ENCODE results near the gene TRDN.

DNA sequence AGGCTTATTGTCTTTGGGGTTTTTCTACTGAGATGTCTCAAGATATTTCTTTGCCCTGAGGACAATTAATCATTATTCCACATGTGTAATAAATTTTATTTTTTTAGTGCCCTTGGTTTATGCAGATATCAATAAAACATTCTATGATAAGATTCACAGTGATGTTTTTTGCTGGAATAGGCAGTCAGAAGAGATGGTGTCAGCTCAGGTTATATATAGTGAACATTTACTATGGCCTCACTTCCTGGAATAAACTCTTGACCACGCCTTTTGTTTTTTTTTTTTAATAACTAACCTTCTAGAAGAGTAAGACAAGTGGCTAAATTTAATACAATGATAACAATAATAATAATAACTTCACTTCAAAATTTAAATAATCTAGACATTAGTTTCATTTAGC lies 209.7 kb downstream of the TRDN start:
- TF ChIP-seq, protein P1, sequence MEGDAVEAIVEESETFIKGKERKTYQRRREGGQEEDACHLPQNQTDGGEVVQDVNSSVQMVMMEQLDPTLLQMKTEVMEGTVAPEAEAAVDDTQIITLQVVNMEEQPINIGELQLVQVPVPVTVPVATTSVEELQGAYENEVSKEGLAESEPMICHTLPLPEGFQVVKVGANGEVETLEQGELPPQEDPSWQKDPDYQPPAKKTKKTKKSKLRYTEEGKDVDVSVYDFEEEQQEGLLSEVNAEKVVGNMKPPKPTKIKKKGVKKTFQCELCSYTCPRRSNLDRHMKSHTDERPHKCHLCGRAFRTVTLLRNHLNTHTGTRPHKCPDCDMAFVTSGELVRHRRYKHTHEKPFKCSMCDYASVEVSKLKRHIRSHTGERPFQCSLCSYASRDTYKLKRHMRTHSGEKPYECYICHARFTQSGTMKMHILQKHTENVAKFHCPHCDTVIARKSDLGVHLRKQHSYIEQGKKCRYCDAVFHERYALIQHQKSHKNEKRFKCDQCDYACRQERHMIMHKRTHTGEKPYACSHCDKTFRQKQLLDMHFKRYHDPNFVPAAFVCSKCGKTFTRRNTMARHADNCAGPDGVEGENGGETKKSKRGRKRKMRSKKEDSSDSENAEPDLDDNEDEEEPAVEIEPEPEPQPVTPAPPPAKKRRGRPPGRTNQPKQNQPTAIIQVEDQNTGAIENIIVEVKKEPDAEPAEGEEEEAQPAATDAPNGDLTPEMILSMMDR (IDR thresholded peaks at IDR 0.05): no peak
- no peak for TF ChIP-seq POLR2AphosphoS5 (IDR thresholded peaks at IDR 0.05)
- no peak for TF ChIP-seq EP300 (IDR thresholded peaks at IDR 0.05)
- no peak for TF ChIP-seq POLR2A (IDR thresholded peaks at IDR 0.05)

Data from sigmoid colon (tissue), 4 donors.